H1 (cell line): Measurements from ENCODE around the gene TMBIM4.
"Not testable (repeated sequence)": the region's sequence is repeated elsewhere in the genome, so short reads cannot be mapped to it uniquely, and the experiment has no call there.

Source experiments
- ATF2 ChIP-seq: IDR thresholded peaks from 2 replicates; pipeline ENCODE4 v1.6.1; 2012; ENCODE audit warnings: low read length, inconsistent platforms
- BCL11A ChIP-seq, 2 experiments: IDR thresholded peaks; one replicate each; pipeline ENCODE4 v1.6.1; 2011; ENCODE audit warnings: low read depth in 2 of 2, low read length in 2 of 2, mild to moderate bottlenecking in 2 of 2
- CBX5 ChIP-seq: fragments of 300-800, 300-1000 bp; sonication (generic); IDR thresholded peaks from 2 replicates; pipeline ENCODE4 v1.7.1; 2016; ENCODE audit warnings: antibody characterized with exemption, low read length, low read depth
- CTCF ChIP-seq, 3 experiments: IDR thresholded peaks; 1 replicate in 2 of 3; 2 replicates in 1 of 3; pipeline versions ENCODE4 v1.5.1 to v1.6.1; 2011; ENCODE audit warnings: low read length in 3 of 3, mild to moderate bottlenecking in 3 of 3, inconsistent platforms in 2 of 3, low read depth in 1 of 3, moderate library complexity in 1 of 3; ENCODE audit not compliant: insufficient read depth in 1 of 3; ENCODE audit errors: control extremely low read depth in 1 of 3
- EZH2 ChIP-seq: fragments of 200-600 bp; sonication (generic); IDR thresholded peaks from 2 replicates; pipeline ENCODE4 v1.7.1; 2012; ENCODE audit warnings: low read depth, mild to moderate bottlenecking, moderate library complexity, low read length, inconsistent platforms; ENCODE audit not compliant: severe bottlenecking
- FOSL1 ChIP-seq: IDR thresholded peaks from 2 replicates; pipeline ENCODE4 v1.6.1; 2011; ENCODE audit warnings: mild to moderate bottlenecking, low read depth, low read length, moderate library complexity; ENCODE audit not compliant: insufficient read depth
- POLR2A ChIP-seq, 2 experiments: IDR thresholded peaks; 1 replicate in 1 of 2; 2 replicates in 1 of 2; pipeline ENCODE4 v1.6.1; 2011; ENCODE audit warnings: low read depth in 2 of 2, low read length in 2 of 2, mild to moderate bottlenecking in 2 of 2; ENCODE audit errors: control extremely low read depth in 1 of 2
- RAD21 ChIP-seq, 2 experiments: IDR thresholded peaks in 1 of 2; conservative IDR thresholded peaks in 1 of 2; 2 replicates each; pipeline ENCODE4 v1.6.1; 2011; ENCODE audit warnings: low read depth in 2 of 2, low read length in 2 of 2, improper control_type of control experiment in 1 of 2, inconsistent platforms in 1 of 2, mild to moderate bottlenecking in 1 of 2, moderate library complexity in 1 of 2
- SIN3A ChIP-seq, 2 experiments: IDR thresholded peaks in 1 of 2; conservative IDR thresholded peaks in 1 of 2; 2 replicates each; pipeline ENCODE4 v1.6.1; 2011 to 2012; ENCODE audit warnings: low read length in 2 of 2, improper control_type of control experiment in 1 of 2, low read depth in 1 of 2, mild to moderate bottlenecking in 1 of 2
- TCF12 ChIP-seq: IDR thresholded peaks from 2 replicates; pipeline ENCODE4 v1.6.1; 2011; ENCODE audit warnings: low read depth, mild to moderate bottlenecking, low read length

GRCh38 chr12:66211573-66211972, 41.8 kb upstream of the TMBIM4 start:
- not testable (repeated sequence) for TF ChIP-seq ATF2; CTCF (IDR thresholded peaks at IDR 0.05; ENCODE audit: control extremely low read depth in 1 of 3, insufficient read depth in 1 of 3, low read depth in 1 of 3, low read length in 3 of 3); BCL11A (IDR thresholded peaks at IDR 0.05; ENCODE audit: low read depth in 2 of 2, low read length in 2 of 2); TCF12; EZH2; RAD21 (IDR thresholded peaks at IDR 0.05 in 1 of 2, conservative IDR thresholded peaks at IDR 0.05 in 1 of 2; ENCODE audit: low read depth in 2 of 2, low read length in 2 of 2); FOSL1; SIN3A (conservative IDR thresholded peaks at IDR 0.05 in 1 of 2, IDR thresholded peaks at IDR 0.05 in 1 of 2; ENCODE audit: low read depth in 1 of 2, low read length in 2 of 2); POLR2A (IDR thresholded peaks at IDR 0.05; ENCODE audit: control extremely low read depth in 1 of 2, low read depth in 2 of 2, low read length in 2 of 2); CBX5
